ENCODE results near the gene FXYD3. TPM values are rescaled to one million over a fixed set of nuclear protein-coding genes. Genes with fewer than 3 reads are reported as not detected.

FXYD3 gene
- total and polyA plus RNA-seq, 2 experiments from 2014 or later: 225 to 542 TPM

DNA sequence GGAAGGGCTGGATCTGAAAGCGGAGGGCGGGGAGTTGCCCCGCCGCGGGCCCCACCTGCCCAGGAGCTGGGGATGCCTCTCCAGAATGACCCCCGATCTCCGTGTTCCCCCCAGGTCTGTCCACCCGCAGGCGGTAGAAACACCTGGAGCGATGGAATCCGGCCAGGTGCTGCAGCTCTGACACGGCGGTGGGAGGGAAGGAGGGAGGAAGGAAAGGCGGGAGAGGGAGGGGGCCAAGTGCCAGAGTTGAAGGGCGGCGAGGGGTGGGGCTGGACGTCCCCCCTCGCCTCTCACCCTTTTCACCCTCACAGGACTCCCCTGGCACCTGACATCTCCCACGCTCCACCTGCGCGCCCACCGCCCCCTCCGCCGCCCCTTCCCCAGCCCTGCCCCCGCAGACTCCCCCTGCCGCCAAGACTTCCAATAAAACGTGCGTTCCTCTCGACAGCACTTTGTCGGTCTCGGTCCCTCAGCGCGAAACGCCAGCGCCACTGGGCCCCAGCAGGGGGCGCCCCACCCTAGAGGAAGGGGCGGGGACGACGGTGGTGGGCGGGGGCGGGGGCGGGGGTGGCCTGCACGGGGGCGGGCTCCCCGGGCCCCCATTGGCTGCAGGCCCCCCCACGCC is 27.1 kb downstream of the FXYD3 start:
- Histone ChIP-seq H3K4me2 (peak overlapping the region; percentile 78), H3K27ac (no peak overlapping the region), H3K27me3 (peaks cover 27% of the 10 kb centered on the region), H3K4me3 (no peak overlapping the region), H3K9me2 (replicated peaks; ENCODE audit: insufficient read depth) (no peaks in the 10 kb centered on the region), H3K79me2 (no peaks in the 10 kb centered on the region), H3K4me1 (ENCODE audit: insufficient read depth) (peaks cover 35% of the 10 kb centered on the region), H2AFZ (no peak overlapping the region), H3K36me3 (replicated peaks; ENCODE audit: insufficient read depth, low read depth) (no peaks in the 10 kb centered on the region), H3K9me3 (ENCODE audit: low read depth) (no peaks in the 10 kb centered on the region), H4K20me1 (ENCODE audit: insufficient read depth, poor library complexity, severe bottlenecking) (no peaks in the 10 kb centered on the region)
- WGBS (ENCODE audit: low lambda C conversion rate, missing lambda C conversion rate): 6% methylated on average over 10 of the region's 46 CpGs
- peak; percentile 72 for DNase-seq (ENCODE audit: low spot score)
- TF ChIP-seq EZH2 (IDR thresholded peaks at IDR 0.05; ENCODE audit: borderline replicate concordance) (no peak), CTCF (IDR thresholded peaks at IDR 0.05; ENCODE audit: poor library complexity) (peak; percentile 86), EZH2phosphoT487 (IDR thresholded peaks at IDR 0.05; ENCODE audit: low read depth, severe bottlenecking, unreplicated experiment) (no peak)

DNA sequence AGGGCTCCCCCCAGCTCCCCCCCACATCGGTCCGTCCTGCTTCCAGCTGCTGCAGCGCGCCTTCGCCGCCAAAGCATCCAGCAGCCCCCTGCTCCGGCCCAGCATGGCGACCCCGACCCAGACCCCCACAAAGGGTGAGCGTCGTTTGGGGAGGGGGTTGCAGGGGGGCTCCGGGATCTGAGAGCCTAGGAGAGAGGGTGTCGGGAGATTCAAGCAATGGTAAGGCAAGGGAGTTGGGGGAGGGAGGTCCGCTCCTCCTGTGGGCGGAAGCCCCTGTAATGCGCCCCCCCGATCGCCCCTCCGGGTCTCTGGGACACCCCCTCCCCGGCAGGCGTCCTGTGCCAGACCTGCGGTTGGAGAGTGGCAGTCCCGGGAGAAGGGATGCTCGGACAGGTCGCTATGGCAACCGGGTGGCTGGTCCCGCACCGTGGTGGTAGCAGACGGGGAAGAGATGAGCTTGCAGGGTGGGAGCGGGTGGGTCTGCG is 27.6 kb downstream of the FXYD3 start, which contains the start of gene FXYD7:
TSS of gene FXYD7 (plus strand) at position 25 of the 485 bp plus-strand sequence. CDS start at position 104, 79 bp downstream.
- TF ChIP-seq EZH2phosphoT487 (IDR thresholded peaks at IDR 0.05; ENCODE audit: low read depth, severe bottlenecking, unreplicated experiment) (no peak), CTCF (IDR thresholded peaks at IDR 0.05; ENCODE audit: poor library complexity) (no peak), EZH2 (IDR thresholded peaks at IDR 0.05; ENCODE audit: borderline replicate concordance) (no peak)
- Histone ChIP-seq H3K4me1 (ENCODE audit: insufficient read depth) (peaks cover 30% of the 10 kb centered on the region), H4K20me1 (ENCODE audit: insufficient read depth, poor library complexity, severe bottlenecking) (no peaks in the 10 kb centered on the region), H3K36me3 (replicated peaks; ENCODE audit: insufficient read depth, low read depth) (no peaks in the 10 kb centered on the region), H3K9me3 (ENCODE audit: low read depth) (no peaks in the 10 kb centered on the region), H3K4me2 (peak within 1 kb of the TSS; percentile 78), H3K9me2 (replicated peaks; ENCODE audit: insufficient read depth) (no peaks in the 10 kb centered on the region), H2AFZ (no peak within 1 kb of the TSS), H3K27me3 (peaks cover 27% of the 10 kb centered on the region), H3K4me3 (no peak within 1 kb of the TSS), H3K79me2 (no peaks in the 10 kb centered on the region), H3K27ac (no peak within 1 kb of the TSS)
- 7% methylated on average over 6 of the region's 31 CpGs for WGBS (ENCODE audit: low lambda C conversion rate, missing lambda C conversion rate)
- DNase-seq (ENCODE audit: low spot score): no peak

- H3K27ac ChIP-seq: no peak overlapping the region
- H3K4me2 ChIP-seq: no peak overlapping the region
These were observed 28.2 kb downstream of the FXYD3 start for GRCh38 chr19:35143818-35144217.

More at GRCh38 chr19:35143818-35144217, 28.2 kb downstream of the FXYD3 start:
- 44% methylated on average over 1 of the region's 3 CpGs for WGBS (ENCODE audit: low lambda C conversion rate, missing lambda C conversion rate)
- no peak for DNase-seq (ENCODE audit: low spot score)
- H4K20me1 ChIP-seq (ENCODE audit: insufficient read depth, poor library complexity, severe bottlenecking): no peaks in the 10 kb centered on the region
- H3K9me3 ChIP-seq (ENCODE audit: low read depth): no peaks in the 10 kb centered on the region
- H2AFZ ChIP-seq: no peak overlapping the region
- no peak overlapping the region for H3K4me3 ChIP-seq
- no peaks in the 10 kb centered on the region for H3K36me3 ChIP-seq (replicated peaks; ENCODE audit: insufficient read depth, low read depth)
- no peaks in the 10 kb centered on the region for H3K9me2 ChIP-seq (replicated peaks; ENCODE audit: insufficient read depth)
- peaks cover 25% of the 10 kb centered on the region for H3K4me1 ChIP-seq (ENCODE audit: insufficient read depth)
- peaks cover 27% of the 10 kb centered on the region for H3K27me3 ChIP-seq
- TF ChIP-seq CTCF (IDR thresholded peaks at IDR 0.05; ENCODE audit: poor library complexity) (no peak), EZH2phosphoT487 (IDR thresholded peaks at IDR 0.05; ENCODE audit: low read depth, severe bottlenecking, unreplicated experiment) (no peak), EZH2 (IDR thresholded peaks at IDR 0.05; ENCODE audit: borderline replicate concordance) (no peak)
- no peaks in the 10 kb centered on the region for H3K79me2 ChIP-seq
